HuH-7 (cell line): ENCODE measurements around the gene ERBB4.
"Not testable (repeated sequence)": the region's sequence is repeated elsewhere in the genome, so short reads cannot be mapped to it uniquely, and the experiment has no call there.

Experiments
- DNase-seq: peaks from one replicate; pipeline ENCODE4 v3.0.0; 2011; ENCODE audit warnings: low spot score

Gene ERBB4

GRCh38 chr2:211722928-211723327, 815.7 kb downstream of the ERBB4 start:
- no peak for DNase-seq

GRCh38 chr2:211721874-211722273, 816.7 kb downstream of the ERBB4 start:
- DNase-seq, result not testable (repeated sequence)

- no peak for DNase-seq
Observed at GRCh38 chr2:211709389-211709788, 829.2 kb downstream of the ERBB4 start.

GRCh38 chr2:211692689-211693088, 845.9 kb downstream of the ERBB4 start:
- DNase-seq, result no peak

GRCh38 chr2:211690736-211691135, 847.9 kb downstream of the ERBB4 start:
- DNase-seq, result no peak

- no peak for DNase-seq
Observed at GRCh38 chr2:211688196-211688595, 850.4 kb downstream of the ERBB4 start.

- DNase-seq, result no peak
Observed at GRCh38 chr2:211674715-211675114, 863.9 kb downstream of the ERBB4 start.

GRCh38 chr2:211673133-211673905, 865.3 kb downstream of the ERBB4 start:
- no peak for DNase-seq

GRCh38 chr2:211671977-211672376, 866.6 kb downstream of the ERBB4 start:
- no peak for DNase-seq

GRCh38 chr2:211665299-211665698, 873.3 kb downstream of the ERBB4 start:
- DNase-seq, result no peak

GRCh38 chr2:211664321-211664720, 874.3 kb downstream of the ERBB4 start:
- no peak for DNase-seq

- DNase-seq, result no peak
Observed at GRCh38 chr2:211654211-211654780, 884.3 kb downstream of the ERBB4 start.

- DNase-seq, result no peak
Observed at GRCh38 chr2:211652327-211652726, 886.3 kb downstream of the ERBB4 start.

- no peak for DNase-seq
Observed at GRCh38 chr2:211649331-211649730, 889.3 kb downstream of the ERBB4 start.

GRCh38 chr2:211631503-211631902, 907.1 kb downstream of the ERBB4 start:
- DNase-seq, result no peak

- DNase-seq, result no peak
Observed at GRCh38 chr2:211623096-211623495, 915.5 kb downstream of the ERBB4 start.

- DNase-seq, result no peak
Observed at GRCh38 chr2:211620986-211621385, 917.6 kb downstream of the ERBB4 start.

GRCh38 chr2:211617803-211618202, 920.8 kb downstream of the ERBB4 start:
- no peak for DNase-seq

- no peak for DNase-seq
Observed at GRCh38 chr2:211611621-211612020, 927.0 kb downstream of the ERBB4 start.

GRCh38 chr2:211611061-211611518, 927.5 kb downstream of the ERBB4 start:
- no peak for DNase-seq

GRCh38 chr2:211609127-211609526, 929.5 kb downstream of the ERBB4 start:
- DNase-seq, result no peak

- no peak for DNase-seq
Observed at GRCh38 chr2:211599146-211599545, 939.5 kb downstream of the ERBB4 start.

GRCh38 chr2:211598238-211598637, 940.4 kb downstream of the ERBB4 start:
- DNase-seq, result no peak

GRCh38 chr2:211592006-211592405, 946.6 kb downstream of the ERBB4 start:
- not testable (repeated sequence) for DNase-seq
